Activated CD4-positive, CD25-positive, alpha-beta regulatory T cell treated with anti-CD3 and anti-CD28 coated beads, Interleukin-2, amount 50 U/mL, for 16 hours (primary cell): ENCODE data around the gene DENND1A.
"Not testable (repeated sequence)": the region's sequence is repeated elsewhere in the genome, so short reads cannot be mapped to it uniquely, and the experiment has no call there.

Experiments used
- DNase-seq: peaks from one replicate; pipeline ENCODE4 v3.0.0-alpha.2; 2020; ENCODE audit warnings: low read depth, low spot score

DENND1A gene

GRCh38 chr9:123946101-123946821, 16.3 kb upstream of the DENND1A start:
- DNase-seq = no peak

- DNase-seq = no peak
Measured at GRCh38 chr9:123945532-123945931, 15.6 kb upstream of the DENND1A start.

DNA sequence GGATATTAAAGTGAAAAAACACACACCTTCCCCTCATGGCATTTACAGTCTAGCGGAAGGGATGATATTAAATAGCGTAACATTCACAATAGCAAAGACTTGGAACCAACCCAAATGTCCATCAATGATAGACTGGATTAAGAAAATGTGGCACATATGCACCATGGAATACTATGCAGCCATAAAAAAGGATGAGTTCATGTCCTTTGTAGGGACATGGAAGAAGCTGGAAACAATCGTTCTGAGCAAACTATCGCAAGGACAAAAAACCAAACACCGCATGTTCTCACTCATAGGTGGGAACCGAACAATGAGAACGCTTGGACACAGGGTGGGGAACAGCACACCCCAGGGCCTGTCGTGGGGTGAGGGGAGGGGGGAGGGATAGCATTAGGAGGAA, 14.5 kb upstream of the DENND1A start:
- not testable (repeated sequence) for DNase-seq

GRCh38 chr9:123943671-123944070, 13.7 kb upstream of the DENND1A start:
- DNase-seq = no peak

- DNase-seq = no peak
Measured at GRCh38 chr9:123942542-123942941, 12.6 kb upstream of the DENND1A start.

DNA sequence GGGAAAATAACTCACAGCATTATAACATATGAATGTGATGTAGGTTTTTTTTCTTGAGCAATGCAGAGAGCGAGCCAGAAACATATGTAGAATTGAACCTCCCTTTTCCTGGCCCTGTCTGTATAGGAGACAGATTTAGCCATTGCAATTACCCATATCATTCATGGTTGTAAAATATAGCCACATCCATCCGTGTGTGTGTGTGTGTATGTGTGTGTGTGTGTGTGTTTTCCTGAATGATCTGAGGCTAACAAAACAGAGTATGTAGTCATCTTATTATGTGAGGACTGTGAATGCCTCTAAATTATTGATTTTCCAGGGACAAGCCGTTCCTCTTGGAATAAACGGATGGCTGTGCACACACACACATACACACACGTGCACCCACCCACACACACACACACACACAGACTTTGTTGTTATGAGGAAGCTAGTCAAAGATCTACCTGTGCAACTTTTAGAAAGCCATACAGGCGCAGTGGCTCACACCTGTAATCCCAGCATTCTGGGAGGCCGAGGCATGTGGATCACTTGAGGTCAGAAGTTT, 11.7 kb upstream of the DENND1A start:
- no peak for DNase-seq

GRCh38 chr9:123940721-123941523, 11.0 kb upstream of the DENND1A start:
- DNase-seq = no peak

- no peak for DNase-seq
Measured at GRCh38 chr9:123938401-123938800, 8.5 kb upstream of the DENND1A start.

DNA sequence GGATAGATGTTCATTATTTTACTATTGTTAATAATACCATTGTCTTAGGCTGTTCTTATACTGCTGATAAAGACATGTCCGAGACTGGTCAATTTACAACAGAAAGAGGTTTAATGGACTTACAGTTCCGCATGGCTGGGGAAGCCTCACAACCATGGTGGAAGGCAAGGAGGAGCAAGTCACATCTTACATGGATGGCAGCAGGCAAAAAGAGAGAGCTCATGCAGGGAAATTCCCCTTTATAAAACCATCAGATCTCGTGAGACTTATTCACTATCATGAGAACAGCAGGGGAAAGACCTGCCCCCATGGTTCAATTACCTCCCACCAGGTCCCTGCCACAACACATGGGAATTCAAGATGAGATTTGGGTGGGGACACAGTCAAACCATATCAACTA, 6.6 kb upstream of the DENND1A start:
- not testable (repeated sequence) for DNase-seq

- no peak for DNase-seq
Measured at GRCh38 chr9:123933440-123934212, 3.7 kb upstream of the DENND1A start.

GRCh38 chr9:123929177-123929869, 603 bp downstream of the DENND1A start:
- no peak for DNase-seq

DNA sequence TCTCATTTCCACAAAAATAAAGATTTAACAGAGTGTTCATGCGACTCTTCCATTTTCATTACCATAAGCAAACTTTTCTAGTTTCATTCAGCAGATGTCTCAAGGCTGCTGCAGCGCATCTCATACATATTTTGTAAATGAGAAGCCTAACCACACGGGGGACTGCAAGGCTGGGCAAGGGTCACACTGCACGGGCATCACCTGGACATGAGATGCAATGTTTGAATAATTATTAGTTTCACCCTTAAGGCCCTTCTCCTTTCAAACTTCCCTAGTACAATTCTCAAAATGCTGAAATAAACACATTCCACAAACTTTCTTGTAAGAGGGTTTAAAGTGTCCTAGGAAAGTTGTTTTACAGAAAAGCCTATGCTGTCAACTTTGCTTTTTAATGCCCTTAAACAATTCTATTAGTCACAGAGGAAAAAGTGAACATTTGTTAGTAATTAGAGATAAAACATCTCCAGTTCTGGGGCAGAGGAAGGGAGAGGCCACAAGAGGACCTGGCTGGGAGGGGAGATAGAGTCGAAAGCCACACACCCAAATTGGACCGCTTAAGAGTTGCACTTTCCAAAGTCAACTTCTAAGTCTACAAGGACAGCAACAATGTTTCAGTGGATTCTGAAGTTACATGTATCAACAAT, 1.3 kb downstream of the DENND1A start:
- DNase-seq = no peak

DNA sequence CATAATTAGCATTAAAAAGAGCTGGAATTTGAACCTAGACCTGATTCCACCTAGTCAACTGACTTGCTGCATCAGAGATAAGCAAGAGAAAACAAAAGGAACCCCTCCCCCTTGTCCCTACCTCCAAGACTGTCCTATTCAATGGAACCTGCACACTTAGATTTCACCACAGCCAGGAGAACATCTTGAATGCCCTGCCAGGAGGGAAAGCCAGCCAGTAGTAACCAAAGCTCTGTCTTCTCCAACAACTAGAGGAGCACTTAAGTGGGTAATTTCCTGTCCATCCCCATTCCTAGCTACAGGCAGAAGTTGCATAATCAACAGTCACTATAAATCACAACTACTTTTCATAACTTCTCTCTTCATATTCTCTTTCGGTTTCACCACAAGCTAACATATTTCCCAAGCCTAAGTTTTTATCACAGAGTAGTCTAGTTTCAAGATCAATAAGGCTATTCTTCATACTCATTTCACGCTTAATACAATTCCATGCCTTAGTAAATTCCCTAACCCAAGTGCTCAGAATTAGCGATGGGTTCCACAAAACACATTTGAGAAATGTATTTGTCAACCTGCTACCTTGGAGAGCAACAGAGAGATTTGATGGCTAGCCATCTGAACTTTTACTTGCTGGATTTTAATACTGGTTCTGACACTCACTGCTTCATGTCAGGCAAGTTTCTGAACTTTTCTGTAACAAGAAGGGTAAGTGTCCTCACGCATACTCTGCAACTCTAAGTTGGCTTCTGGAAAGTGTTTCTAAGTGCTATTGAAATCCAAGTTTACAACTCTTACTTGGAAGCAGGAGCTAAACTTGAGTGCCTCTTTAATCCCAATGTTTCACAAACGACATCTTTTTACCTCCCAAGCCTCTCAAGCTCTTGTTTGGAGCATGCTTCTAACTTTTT, 2.0 kb downstream of the DENND1A start:
- DNase-seq = no peak

- DNase-seq = no peak
Measured at GRCh38 chr9:123926941-123927340, 3.0 kb downstream of the DENND1A start.

DNA sequence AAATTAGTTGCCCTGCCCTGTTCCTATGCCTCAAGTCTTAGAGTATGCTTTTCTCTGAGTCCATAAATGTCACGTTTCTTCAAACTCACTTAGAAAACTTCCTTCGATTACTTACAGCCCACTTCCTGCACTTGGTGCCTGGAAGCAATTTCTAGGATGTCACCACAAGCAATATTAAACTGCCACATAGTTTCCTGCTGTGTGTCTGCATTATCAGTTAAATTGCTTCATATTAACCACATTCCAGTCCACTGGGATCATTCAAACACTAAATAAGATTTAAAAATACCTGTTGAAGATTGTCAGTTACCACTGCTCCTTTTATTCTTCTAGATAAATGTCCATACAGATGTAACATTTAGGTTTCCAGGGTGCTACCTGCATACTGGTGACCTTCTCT, 4.1 kb downstream of the DENND1A start:
- no peak for DNase-seq

DNA sequence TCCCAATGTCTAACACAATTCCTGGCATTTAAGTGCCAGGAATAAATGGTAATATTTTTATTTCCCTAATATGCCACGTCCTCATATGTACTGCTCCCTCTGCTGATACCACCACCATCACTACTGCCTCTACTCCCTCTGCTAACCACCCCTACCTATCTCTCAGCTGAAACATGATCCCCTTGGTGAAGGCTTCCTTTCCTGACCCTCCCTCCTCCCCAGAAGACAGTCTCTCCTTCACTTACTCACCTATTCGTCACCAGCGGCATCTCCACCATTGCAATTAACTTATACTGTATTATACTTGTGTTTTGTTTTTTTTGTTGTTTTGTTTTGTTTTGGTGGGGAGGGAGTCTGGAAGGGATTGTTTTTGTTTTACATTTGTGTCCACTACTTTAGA, 4.8 kb downstream of the DENND1A start:
- DNase-seq = no peak

GRCh38 chr9:123924727-123925126, 5.2 kb downstream of the DENND1A start:
- DNase-seq = no peak

DNA sequence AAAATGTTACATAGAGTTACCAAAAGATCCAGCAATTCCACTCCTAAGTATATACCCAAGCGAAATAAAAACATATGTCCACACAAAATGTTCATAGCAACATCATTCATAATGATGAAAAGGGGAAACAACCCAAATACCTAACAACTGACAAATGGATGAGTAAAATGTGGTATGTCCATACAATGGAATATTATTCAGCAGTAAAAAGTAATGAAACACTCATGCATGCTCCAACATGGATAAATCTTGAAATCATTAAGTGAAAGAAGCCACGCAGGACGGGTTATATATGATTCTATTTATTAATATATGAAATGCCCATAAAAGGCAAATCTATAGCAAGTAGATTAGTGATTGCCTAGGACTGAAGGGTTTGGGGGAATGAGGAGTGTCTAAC, 6.0 kb downstream of the DENND1A start:
- DNase-seq = no peak

- no peak for DNase-seq
Measured at GRCh38 chr9:123923377-123923776, 6.5 kb downstream of the DENND1A start.

DNA sequence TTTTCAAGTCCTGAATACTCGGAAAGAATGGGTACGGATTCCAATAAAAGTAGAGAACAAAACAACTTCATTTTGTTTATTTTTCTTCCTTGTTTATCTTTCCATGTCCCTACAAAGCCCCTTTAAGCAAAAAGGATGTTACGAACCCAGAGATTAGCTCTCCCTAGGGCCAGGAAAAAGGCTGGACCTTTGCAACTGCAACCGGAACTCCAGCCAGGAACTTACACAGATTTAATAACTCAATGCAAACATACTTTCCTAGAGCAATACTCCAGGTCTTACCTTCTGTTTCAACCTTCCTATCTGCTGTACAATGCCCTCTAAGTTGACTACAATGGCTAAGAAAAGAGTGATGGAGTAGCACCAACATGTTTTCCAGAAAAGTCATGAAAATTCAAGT, 7.0 kb downstream of the DENND1A start:
- DNase-seq = no peak
